ENCODE data around the gene IDUA. TPM values are rescaled to one million over a fixed set of nuclear protein-coding genes. Genes with fewer than 3 reads are reported as not detected.

IDUA gene
- total and polyA plus RNA-seq, 12 donors: 4.6 to 13.3 (median 8.7) TPM

- WGBS, 2 donors: 90 to 95% methylated on average over 20 of the region's 20 CpGs
- intact Hi-C loops (cut with DNase I): loop anchor here in 1 of 10 donors (10.0 kb wide), 1 partner anchor 205 kb away; no protein-coding TSS in a partner anchor
- H3K27ac ChIP-seq: no peak overlapping the region
- ATAC-seq (no peak), DNase-seq (no peak)
- H3K27me3 ChIP-seq: no peaks in the 10 kb centered on the region
- H3K4me1 ChIP-seq: peaks cover 0 to 6% (median 0%) of the 10 kb centered on the region in 9 donors
- no peak overlapping the region for H3K4me3 ChIP-seq
- peaks cover 0 to 38% (median 8%) of the 10 kb centered on the region in 9 donors for H3K36me3 ChIP-seq
- TF ChIP-seq, protein P1, sequence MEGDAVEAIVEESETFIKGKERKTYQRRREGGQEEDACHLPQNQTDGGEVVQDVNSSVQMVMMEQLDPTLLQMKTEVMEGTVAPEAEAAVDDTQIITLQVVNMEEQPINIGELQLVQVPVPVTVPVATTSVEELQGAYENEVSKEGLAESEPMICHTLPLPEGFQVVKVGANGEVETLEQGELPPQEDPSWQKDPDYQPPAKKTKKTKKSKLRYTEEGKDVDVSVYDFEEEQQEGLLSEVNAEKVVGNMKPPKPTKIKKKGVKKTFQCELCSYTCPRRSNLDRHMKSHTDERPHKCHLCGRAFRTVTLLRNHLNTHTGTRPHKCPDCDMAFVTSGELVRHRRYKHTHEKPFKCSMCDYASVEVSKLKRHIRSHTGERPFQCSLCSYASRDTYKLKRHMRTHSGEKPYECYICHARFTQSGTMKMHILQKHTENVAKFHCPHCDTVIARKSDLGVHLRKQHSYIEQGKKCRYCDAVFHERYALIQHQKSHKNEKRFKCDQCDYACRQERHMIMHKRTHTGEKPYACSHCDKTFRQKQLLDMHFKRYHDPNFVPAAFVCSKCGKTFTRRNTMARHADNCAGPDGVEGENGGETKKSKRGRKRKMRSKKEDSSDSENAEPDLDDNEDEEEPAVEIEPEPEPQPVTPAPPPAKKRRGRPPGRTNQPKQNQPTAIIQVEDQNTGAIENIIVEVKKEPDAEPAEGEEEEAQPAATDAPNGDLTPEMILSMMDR (IDR thresholded peaks at IDR 0.05): no peak
- H3K9me3 ChIP-seq: no peaks in the 10 kb centered on the region
Measured at GRCh38 chr4:949656-950055, 37.2 kb upstream of the IDUA start.

DNA sequence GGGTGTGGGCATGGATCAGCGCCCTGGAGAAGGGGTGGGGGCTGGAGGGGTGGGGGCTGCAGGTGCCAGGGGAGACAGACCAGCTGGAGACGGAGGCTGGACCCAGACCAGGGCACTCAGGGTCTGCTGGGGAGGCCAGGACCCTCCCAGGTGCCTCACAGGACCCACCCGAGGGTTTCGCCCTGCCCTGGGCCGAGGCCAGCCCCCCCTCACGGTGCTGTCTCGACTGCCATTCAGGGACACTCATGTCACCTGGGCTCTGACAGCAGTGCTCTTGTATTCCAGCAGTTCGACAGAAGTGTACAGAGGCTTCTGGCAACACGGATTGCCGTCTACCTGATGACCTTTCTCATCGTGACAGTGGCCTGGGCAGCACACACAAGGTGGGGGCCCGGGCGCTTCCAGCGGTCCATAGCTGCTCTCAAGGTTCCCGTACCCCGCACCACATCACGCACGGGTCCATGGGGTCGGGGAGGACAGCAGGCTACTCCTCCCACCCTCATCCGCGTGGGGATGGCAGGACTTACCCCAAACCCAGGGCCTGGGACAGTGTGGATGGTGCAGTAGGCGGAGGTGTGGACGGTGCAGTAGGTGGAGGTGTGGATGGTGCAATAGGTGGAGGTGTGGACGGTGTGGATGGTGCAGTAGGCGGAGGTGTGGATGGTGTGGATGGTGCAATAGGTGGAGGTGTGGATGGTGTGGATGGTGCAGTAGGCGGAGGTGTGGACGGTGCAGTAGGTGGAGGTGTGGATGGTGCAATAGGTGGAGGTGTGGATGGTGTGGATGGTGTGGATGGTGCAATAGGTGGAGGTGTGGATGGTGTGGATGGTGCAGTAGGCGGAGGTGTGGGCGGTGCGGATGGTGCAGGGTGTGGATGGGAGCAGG is 36.5 kb upstream of the IDUA start:
- ATAC-seq (no peak), DNase-seq (no peak)
- Histone ChIP-seq H3K27me3 (no peaks in the 10 kb centered on the region), H3K27ac (no peak overlapping the region), H3K9me3 (no peaks in the 10 kb centered on the region), H3K36me3 (peaks cover 0 to 46% (median 8%) of the 10 kb centered on the region in 9 donors), H3K4me1 (peaks cover 0 to 6% (median 0%) of the 10 kb centered on the region in 9 donors), H3K4me3 (no peak overlapping the region)
- 91 to 92% methylated on average over 30 of the region's 30 CpGs for WGBS, 2 donors
- intact Hi-C loops (cut with DNase I): loop anchor here in 1 of 10 donors (10.0 kb wide), 1 partner anchor 206 kb away; no protein-coding TSS in a partner anchor
- TF ChIP-seq, protein P1 (IDR thresholded peaks at IDR 0.05): no peak

DNA sequence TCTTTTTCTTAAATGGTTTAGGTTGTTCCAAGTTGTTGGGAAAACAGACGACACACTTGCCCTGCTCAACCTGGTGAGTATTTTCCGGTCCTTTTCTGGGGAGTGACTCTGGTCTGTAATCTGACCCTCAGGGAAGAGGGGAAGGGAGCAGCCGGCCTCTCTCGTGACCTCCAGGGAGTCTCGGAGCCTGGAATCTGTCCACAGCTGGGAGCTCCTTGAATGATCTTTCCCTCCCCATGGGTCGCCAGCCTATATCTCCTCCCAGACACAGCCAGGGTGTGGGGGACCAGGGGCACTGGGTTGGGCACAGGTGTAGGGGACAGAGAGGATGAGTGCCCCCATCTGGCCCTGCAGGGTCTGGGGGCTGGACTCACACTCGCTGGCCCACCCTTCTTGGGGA is 35.7 kb upstream of the IDUA start:
- intact Hi-C loops (cut with DNase I): loop anchor here in 1 of 10 donors (10.0 kb wide), 1 partner anchor 206 kb away; no protein-coding TSS in a partner anchor

More for the DNA sequence above, 35.7 kb upstream of the IDUA start:
- 79 to 82% methylated on average over 7 of the region's 7 CpGs for WGBS, 2 donors
- no peak for ATAC-seq
- TF ChIP-seq, protein P1 (IDR thresholded peaks at IDR 0.05): no peak
- Histone ChIP-seq H3K9me3 (no peaks in the 10 kb centered on the region), H3K4me1 (peaks cover 0 to 6% (median 0%) of the 10 kb centered on the region in 9 donors), H3K4me3 (no peak overlapping the region), H3K36me3 (peaks cover 0 to 50% (median 8%) of the 10 kb centered on the region in 9 donors), H3K27me3 (no peaks in the 10 kb centered on the region), H3K27ac (no peak overlapping the region)
- no peak for DNase-seq
